Upper lobe of right lung (tissue), 1 donor: Measurements from ENCODE around the gene SLC10A7. TPM values are rescaled to one million over a fixed set of nuclear protein-coding genes. Genes with fewer than 3 reads are reported as not detected.
A peak's percentile ranks its signal among the peaks of the same experiment; 100 is the strongest.

Experiments used
- ATAC-seq: fragments of 200-7000 bp; cut with Tn5 transposase; one replicate; pipeline ENCODE4 v1.9.1; 2020; ENCODE audit warnings: mild to moderate bottlenecking, moderate library complexity
- DNase-seq: peaks from one replicate; pipeline ENCODE4 v3.0.0-alpha.2; 2020
- H3K27ac ChIP-seq: fragments of 200-600 bp; one replicate; pipeline ENCODE4 v1.8.0; 2022
- H3K27me3 ChIP-seq: fragments of 200-600 bp; one replicate; pipeline ENCODE4 v1.8.0; 2022; ENCODE audit warnings: mild to moderate bottlenecking
- H3K36me3 ChIP-seq: fragments of 200-600 bp; one replicate; pipeline ENCODE4 v1.8.0; 2022
- H3K4me1 ChIP-seq: fragments of 200-600 bp; one replicate; pipeline ENCODE4 v1.8.0; 2022
- H3K4me3 ChIP-seq: fragments of 200-600 bp; one replicate; pipeline ENCODE4 v1.8.0; 2022; ENCODE audit warnings: mild to moderate bottlenecking
- H3K9me3 ChIP-seq: fragments of 200-600 bp; one replicate; pipeline ENCODE4 v1.8.0; 2022
- intact Hi-C: fragments of 100-400 bp; cut with DNase I; formaldehyde crosslinking; loops from one replicate; pipeline ENCODE4 v1.11.0; 2022
- total RNA-seq: library from RNA; stranded (reverse); fragmentation: NEBNext Ultra II Directional; extraction: Animal tissue kit (Norgen Biotek cat#: 25700); gene quantifications from one replicate; pipeline ENCODE4 v1.2.1, GENCODE V29; 2021
- TF ChIP-seq, protein P1 (sequence below): fragments of 200-600 bp; IDR thresholded peaks from one replicate; pipeline ENCODE4 v1.8.0; 2022; ENCODE audit warnings: antibody characterized with exemption
- donor health status: DM: no; HTN: yes; CAD: no; lungs with severe emphysema.

Gene SLC10A7
- total RNA-seq, 1 donor from 2014 or later: 19.3 TPM

DNA sequence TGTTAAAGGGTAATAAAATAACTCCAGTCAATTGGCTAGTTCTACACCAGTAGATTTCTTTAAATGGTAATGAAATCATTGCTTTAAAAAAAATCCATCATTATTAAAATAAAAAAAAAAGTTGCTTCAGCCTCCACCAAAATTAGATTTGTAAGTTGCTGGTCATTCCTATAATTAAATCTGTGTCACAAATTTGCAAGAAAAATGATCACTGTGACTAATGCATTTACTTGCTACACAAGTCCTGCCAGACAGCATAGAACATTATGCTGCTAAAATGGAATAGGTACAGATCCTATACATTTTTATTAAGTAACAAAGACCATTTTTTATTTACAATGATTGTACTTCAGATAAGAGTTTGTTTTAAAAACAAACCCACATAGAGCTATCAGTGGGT, 85.8 kb downstream of the SLC10A7 start:
- Histone ChIP-seq H3K4me3 (no peak overlapping the region), H3K27me3 (no peaks in the 10 kb centered on the region), H3K36me3 (no peaks in the 10 kb centered on the region), H3K27ac (no peak overlapping the region), H3K4me1 (no peaks in the 10 kb centered on the region), H3K9me3 (no peaks in the 10 kb centered on the region)
- TF ChIP-seq, protein P1, sequence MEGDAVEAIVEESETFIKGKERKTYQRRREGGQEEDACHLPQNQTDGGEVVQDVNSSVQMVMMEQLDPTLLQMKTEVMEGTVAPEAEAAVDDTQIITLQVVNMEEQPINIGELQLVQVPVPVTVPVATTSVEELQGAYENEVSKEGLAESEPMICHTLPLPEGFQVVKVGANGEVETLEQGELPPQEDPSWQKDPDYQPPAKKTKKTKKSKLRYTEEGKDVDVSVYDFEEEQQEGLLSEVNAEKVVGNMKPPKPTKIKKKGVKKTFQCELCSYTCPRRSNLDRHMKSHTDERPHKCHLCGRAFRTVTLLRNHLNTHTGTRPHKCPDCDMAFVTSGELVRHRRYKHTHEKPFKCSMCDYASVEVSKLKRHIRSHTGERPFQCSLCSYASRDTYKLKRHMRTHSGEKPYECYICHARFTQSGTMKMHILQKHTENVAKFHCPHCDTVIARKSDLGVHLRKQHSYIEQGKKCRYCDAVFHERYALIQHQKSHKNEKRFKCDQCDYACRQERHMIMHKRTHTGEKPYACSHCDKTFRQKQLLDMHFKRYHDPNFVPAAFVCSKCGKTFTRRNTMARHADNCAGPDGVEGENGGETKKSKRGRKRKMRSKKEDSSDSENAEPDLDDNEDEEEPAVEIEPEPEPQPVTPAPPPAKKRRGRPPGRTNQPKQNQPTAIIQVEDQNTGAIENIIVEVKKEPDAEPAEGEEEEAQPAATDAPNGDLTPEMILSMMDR: no peak
- no peak for DNase-seq
- no peak for ATAC-seq
- intact Hi-C loops: no loop called here

- DNase-seq: no peak
- H3K4me3 ChIP-seq: no peak overlapping the region
- H3K27me3 ChIP-seq: no peaks in the 10 kb centered on the region
- H3K36me3 ChIP-seq: no peaks in the 10 kb centered on the region
- H3K9me3 ChIP-seq: no peaks in the 10 kb centered on the region
- no peaks in the 10 kb centered on the region for H3K4me1 ChIP-seq
- TF ChIP-seq, protein P1: no peak
- no peak overlapping the region for H3K27ac ChIP-seq
- intact Hi-C loops: no loop called here
- no peak for ATAC-seq
Measured at GRCh38 chr4:146432065-146432464, 89.7 kb downstream of the SLC10A7 start.

GRCh38 chr4:146428298-146428697, 93.4 kb downstream of the SLC10A7 start:
- ATAC-seq (no peak), DNase-seq (no peak)
- Histone ChIP-seq H3K27me3 (no peaks in the 10 kb centered on the region), H3K4me3 (no peak overlapping the region), H3K27ac (no peak overlapping the region), H3K9me3 (no peaks in the 10 kb centered on the region), H3K36me3 (no peaks in the 10 kb centered on the region), H3K4me1 (no peaks in the 10 kb centered on the region)
- intact Hi-C loops: no loop called here
- TF ChIP-seq, protein P1: no peak

DNA sequence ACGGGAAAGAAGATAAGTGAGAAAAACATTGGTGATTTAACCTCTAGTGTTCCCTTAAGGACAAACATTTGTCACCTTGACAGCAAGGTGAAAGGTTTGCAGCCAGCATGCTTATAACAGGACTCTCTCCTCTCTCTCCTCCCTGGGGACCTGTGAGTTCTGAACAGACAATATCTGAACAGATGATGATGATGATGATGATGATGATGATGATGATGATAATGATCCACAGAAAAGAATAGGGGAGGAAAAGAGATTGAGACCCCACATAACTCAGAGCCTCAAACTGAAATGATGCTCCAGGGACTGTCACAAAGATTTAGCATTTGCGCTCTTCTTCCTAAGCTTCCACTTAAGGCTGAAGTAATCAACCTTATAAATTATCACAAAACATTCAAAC, 103.9 kb downstream of the SLC10A7 start:
- Histone ChIP-seq H3K4me1 (no peaks in the 10 kb centered on the region), H3K27me3 (no peaks in the 10 kb centered on the region), H3K9me3 (no peaks in the 10 kb centered on the region), H3K36me3 (no peaks in the 10 kb centered on the region), H3K4me3 (no peak overlapping the region), H3K27ac (no peak overlapping the region)
- no peak for DNase-seq
- TF ChIP-seq, protein P1: no peak
- no peak for ATAC-seq
- intact Hi-C loops: no loop called here

DNA sequence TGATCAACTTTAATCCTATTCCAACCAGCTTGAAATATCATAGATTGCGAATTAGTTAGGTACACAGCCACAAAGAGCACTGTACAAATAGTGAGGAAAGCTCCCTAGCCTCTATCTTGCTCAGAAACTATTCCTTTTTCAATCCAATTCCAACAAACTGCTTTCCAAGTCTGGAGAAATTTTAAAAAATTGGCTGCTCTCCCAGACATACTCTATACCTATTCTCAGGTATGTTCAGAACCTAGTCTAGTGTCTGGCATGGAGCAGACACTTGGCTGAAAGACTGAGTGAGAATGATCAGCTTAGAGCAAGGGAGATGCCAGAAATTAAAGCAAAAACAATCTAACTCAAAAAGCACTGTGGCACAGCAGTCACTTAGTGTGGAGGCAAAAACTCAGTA, 105.9 kb downstream of the SLC10A7 start:
- ATAC-seq (peak; percentile 60), DNase-seq (no peak)
- intact Hi-C loops: no loop called here
- Histone ChIP-seq H3K27ac (no peak overlapping the region), H3K27me3 (no peaks in the 10 kb centered on the region), H3K36me3 (no peaks in the 10 kb centered on the region), H3K4me3 (no peak overlapping the region), H3K9me3 (no peaks in the 10 kb centered on the region), H3K4me1 (no peaks in the 10 kb centered on the region)
- TF ChIP-seq, protein P1: no peak

DNA sequence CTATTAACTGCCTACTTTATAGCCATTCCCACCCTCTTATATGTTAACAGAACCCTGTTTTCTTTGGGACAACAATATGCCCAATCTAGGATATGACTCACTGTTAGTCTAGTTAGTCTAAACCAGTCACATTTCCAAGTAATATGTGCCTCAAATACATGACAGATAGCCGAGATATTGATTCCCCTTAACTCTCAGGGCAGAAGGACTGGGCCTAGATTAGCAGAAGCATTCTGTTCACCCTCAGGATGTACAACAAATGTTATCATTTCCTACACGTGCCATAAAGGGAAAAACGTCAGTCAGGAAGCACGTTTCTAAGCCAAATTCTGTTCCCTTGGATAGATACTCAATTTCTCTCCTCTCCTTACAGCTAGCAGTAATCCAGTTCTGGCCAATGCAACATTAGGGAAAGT, 114.1 kb downstream of the SLC10A7 start:
- DNase-seq (no peak), ATAC-seq (no peak)
- Histone ChIP-seq H3K4me1 (no peaks in the 10 kb centered on the region), H3K36me3 (no peaks in the 10 kb centered on the region), H3K9me3 (no peaks in the 10 kb centered on the region), H3K4me3 (no peak overlapping the region), H3K27me3 (no peaks in the 10 kb centered on the region), H3K27ac (no peak overlapping the region)
- intact Hi-C loops: no loop called here
- TF ChIP-seq, protein P1: no peak
